Stimulated activated CD4-positive, alpha-beta T cell treated with anti-CD3 and anti-CD28 coated beads, TNF-alpha, amount 100 ng/mL, for 24 hours (primary cell): ENCODE data around the gene NLGN1.
"Not testable (repeated sequence)": the region's sequence is repeated elsewhere in the genome, so short reads cannot be mapped to it uniquely, and the experiment has no call there.

ENCODE experiments used
- DNase-seq, 3 experiments: peaks; one replicate each; pipeline ENCODE4 v3.0.0-alpha.2; 2020; ENCODE audit warnings: low read depth in 3 of 3

Gene NLGN1

DNA sequence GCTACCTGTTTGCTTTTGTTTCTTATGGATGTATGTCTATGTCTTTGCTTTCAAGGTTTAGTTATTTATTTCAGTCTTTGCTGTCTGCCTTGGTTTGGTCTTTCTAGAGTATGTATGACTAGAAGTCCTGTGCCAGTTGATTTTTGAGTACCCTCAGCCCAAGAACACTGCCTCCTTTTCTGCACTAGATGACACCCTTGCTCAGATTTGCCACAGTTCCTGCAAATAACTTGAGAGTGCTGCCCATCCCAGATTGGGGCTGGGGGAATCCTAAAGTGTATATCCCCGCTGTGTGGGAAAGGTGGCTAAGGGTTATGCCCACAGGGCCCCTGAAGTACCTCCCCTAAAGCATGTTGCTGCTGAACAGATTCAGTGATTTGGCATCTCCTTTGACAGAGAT lies 32.0 kb downstream of the NLGN1 start:
- DNase-seq, result no peak

DNA sequence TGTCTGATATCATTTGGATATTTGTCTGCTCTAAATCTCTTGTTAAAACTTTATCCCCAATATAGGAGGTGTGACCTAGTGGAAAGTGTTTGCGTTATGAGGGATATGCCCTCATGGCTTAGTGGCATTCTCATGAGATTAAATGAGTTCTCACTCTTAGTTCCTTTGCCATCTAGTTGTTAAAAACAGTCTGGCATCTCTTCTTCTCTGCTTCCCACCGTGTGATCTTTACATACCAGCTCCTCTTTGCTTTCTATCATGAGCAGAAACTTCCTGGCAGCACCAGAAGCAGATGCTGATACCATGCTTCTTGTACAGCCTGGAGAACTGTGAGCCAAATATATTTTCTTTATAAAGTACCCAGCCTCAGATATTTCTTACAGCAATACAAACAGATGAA lies 33.0 kb downstream of the NLGN1 start:
- DNase-seq, result no peak

DNA sequence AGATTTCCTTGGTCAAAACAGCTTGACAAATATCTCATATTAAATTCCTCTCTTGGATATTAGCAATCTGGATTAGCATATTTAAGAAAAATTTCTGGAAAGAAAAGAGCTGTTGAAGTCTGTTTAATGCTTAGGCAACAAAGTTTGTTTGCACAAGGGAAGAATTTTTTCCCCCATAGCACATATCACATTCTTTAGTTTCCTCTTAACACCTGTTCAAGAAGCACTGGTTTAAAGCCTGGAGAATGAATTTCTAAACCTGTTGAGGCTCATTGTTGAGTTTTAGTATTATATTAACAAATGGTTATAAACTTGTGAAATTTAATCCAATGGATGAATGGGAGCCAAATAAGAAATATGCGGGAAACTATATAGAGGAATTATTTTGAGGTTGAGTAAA lies 41.5 kb downstream of the NLGN1 start:
- DNase-seq, result no peak

DNA sequence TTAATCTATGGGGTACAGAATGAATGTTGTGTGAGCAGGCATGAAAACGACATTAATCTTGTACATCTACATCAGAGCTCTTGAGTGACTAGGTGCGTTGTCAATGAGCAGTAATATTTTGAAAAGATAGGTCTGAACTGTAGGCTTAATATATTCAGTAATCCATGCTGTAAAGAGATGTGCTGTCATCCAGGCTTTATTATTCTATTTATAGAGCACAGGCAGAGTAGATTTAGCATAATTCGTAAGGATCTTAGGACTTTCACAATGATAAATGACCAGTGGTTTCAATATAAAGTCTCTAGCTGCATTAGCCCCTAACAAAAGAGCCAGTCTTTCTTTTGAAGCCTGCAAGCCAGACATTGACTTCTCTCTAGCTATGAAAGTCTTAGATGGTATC lies 43.0 kb downstream of the NLGN1 start:
- no peak for DNase-seq

DNA sequence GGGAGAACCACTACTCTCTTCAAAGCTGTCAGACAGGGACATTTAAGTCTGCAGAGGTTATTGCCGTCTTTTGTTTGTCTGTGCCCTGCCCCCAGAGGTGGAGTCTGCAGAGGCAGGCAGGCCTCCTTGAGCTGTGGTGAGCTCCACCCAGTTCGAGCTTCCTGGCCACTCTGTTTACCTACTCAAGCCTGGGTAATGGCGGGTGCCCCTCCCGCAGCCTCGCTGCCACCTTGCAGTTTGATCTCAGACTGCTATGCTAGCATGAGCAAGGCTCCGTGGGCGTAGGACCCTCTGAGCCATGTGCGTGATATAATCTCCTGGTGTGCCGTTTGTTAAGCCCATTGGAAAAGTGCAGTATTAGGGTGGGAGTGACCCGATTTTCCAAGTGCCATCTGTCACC lies 54.0 kb downstream of the NLGN1 start:
- DNase-seq, result not testable (repeated sequence)

DNA sequence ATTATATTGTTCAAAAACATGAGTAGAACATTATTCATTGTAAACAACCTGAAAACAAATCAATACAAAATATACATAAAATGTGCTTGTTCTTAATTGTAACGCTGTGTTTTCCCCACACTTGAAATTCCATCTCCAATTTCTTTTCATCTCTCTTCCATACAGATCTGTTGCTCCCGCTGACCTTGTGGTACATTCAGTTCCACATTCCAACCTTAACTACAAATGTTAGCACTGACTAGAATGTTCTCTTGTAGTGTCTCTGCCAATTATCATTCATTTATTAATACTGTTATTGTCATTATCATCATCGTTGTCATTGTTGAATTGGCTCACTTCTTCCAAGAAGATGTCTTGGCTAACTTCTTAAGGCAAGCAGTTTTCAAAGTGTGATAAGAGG lies 65.7 kb downstream of the NLGN1 start:
- no peak for DNase-seq

DNA sequence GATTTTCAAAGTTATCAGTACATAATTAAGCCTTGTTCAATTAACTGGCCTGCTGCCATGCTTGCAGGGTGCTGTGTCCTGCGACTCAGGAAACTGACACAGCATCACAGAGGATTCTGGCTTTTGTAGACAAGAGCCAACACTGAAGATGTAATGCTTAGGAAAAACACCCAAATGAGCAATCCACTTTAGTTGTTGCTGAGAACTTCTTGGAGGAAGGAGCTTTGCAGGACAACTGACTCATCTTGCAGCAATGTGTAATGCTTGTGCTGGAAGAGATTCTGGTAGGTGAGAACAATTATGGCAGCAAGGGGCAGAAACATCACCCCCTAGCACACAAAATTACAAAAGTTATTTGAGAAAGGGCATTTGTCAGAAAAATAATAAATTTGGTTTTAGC lies 67.6 kb downstream of the NLGN1 start:
- DNase-seq, result no peak

DNA sequence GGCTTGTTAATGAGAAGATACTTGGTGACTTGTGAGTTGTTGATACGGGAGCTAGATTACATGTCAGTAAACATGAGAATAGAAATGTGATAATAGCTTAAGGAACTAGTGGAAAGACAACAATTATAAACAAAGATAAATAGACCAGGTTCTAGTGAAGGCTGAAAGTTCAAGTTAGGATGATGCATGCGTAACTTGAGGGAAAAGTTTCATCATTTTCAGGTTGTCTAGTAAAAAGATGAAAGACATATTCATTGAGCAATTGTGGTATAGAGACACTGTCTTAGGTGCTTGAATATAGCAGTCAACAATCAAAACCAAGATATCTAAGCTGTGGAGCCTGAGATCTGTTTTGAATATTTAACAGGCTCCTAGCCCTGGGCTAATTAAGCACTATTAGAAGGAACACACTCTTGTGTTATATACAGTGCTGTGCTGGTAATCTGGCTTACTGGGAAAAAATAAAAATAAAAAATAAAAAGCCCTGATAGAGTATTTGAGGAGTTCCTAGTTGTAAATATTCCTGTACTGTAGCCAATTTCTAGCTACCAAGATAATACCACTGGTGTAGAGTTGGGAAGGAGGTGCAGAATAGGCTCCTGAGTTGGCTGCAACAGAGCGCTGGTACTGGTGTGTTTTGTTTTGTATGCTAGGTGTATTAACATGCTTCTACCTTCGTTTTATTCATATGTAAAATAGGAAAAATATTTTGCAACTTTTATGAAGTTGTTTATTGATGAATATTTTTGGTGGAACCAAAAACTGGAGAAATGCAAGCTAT lies 68.5 kb downstream of the NLGN1 start:
- no peak for DNase-seq

DNA sequence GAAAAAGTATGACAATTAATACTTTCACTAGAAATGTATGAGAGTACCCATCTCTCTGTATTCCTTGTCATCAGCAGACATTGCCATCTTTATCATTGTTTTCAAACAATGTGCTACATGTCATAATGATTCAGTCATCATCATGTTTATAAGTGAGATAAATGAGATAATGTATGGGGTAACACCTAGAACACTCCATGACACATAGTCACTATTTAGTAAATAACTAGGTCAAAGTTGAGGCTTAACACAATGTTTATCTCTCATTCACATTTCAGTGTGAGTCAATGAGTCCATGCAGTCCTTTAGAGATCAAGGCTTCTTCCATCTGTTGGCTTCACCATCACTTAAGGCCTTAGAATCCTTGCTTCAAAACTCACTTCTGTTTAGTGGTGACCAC lies 70.0 kb downstream of the NLGN1 start:
- no peak for DNase-seq

DNA sequence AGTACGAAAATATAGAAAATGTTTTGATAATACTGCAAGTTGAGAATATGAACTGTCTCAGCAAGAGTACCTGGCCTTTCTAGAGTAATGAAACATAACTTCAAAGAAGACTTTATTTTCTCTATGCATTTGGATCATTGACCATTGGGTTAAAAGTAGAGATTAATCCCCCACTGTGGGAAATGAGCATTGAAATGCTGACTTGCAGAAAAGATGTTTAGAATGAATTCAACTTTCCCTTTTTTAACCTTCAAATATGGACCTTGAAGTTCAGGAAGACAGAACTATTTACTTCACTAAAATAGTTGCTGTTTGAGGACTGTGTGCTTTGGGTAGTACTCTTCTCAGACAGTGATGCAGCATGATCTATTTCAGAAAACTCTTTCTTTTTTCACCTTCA lies 75.7 kb downstream of the NLGN1 start:
- no peak for DNase-seq

DNA sequence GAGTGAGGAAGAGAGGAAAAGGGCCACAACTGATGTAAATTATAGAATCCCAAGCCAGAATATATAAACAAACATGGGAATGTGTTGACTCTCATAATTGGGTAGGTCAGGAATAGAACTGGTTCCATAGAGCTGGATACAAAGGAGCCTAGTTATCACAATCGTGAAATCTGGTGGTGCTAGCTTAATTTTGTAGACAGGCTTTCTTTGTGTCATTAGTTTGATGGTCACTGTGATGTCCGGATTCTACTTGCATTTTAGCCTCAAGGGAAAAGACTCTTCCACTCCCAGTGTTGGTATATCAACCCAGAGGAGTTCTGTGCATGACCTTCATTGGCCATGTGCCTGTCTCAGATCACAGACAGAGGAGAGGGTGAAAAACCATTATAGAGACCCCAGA lies 81.8 kb downstream of the NLGN1 start:
- DNase-seq, result no peak

DNA sequence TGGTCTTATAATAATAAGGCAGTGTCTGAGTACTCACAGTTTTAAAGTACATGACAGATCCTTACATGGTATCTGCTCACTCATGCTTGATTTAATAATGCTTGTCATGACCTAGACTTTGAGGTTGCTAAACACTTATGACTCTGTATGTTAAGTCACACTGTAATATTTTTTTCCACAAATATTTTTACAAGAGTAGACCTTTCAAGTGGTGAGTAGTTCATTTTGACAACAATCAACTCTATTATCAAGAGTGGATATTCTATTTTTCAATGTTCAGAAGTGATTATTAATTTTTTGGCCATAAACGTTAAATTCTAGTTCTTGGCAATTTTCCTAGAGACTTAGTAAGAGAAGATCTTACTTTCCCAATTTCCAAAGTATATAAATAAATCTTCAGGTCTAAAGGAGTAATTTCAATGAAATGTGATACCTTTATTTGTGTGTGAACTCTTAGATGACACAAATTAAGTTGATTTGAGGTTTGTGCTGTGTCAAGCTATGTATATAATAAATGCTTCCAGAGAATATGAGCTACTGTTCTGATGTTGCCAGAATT lies 104.5 kb downstream of the NLGN1 start:
- no peak for DNase-seq

DNA sequence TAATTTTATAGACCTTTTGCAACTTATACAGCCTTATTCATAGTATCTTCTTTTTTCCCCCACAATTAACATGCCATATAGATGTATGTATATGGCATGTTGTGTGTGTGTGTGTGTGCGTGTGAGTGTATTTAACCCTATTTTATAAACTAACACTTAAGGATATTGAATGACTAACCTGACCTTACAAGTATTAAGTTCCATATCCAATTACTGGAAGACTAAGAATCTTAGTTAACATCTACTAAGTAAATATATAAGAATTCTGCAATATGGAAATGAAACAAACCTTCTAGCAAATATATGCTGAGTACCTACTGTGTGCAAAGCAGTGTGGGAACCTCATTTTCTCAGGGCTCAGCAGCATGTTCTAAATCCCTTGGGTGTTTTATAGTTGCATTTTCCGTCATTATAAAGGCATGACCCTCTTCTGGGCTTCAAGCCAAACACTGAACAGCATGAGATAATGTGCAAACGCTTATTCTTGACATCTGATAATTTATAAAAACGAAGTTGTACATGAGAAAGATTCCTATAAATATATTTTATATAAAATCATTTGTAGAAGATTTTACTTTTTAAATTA lies 105.5 kb downstream of the NLGN1 start:
- DNase-seq, result no peak

DNA sequence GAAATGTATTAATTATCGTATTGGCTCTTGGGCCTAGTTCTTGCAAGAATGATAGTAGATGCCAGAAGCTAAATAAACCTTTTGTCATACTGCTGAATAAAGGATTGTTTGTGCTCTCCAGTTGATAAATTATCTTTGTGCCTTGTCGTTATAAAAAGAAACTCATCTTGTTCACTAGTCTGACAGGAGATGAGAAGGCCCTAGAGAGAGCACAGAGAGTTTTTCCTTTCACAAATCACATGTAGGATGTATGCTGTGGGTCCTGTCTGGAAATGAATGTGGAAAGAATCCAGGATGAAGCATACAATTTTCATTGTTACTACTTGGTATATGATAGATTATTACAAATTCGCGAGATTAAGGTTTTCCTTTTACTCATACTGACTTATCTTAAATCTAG lies 113.0 kb downstream of the NLGN1 start:
- DNase-seq, result no peak

DNA sequence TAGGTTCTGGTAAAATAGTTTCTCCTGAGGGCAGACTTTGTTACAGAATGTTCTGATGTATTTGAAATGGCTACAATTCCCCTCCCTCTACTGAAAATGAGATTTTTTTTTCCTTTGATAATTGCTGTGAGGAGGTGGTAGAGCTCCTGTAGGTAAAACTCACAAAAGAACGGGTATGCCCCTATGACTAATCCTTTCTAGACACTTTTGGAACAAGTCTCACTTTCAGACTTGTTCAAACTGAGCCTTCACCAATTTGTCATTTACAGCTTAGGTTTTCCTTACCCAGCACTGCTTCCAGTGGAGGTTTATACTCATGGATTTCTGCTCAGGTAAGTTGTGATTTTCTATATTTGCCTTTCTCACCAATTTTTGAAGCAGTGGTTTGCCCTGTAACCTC lies 115.6 kb downstream of the NLGN1 start:
- no peak for DNase-seq

DNA sequence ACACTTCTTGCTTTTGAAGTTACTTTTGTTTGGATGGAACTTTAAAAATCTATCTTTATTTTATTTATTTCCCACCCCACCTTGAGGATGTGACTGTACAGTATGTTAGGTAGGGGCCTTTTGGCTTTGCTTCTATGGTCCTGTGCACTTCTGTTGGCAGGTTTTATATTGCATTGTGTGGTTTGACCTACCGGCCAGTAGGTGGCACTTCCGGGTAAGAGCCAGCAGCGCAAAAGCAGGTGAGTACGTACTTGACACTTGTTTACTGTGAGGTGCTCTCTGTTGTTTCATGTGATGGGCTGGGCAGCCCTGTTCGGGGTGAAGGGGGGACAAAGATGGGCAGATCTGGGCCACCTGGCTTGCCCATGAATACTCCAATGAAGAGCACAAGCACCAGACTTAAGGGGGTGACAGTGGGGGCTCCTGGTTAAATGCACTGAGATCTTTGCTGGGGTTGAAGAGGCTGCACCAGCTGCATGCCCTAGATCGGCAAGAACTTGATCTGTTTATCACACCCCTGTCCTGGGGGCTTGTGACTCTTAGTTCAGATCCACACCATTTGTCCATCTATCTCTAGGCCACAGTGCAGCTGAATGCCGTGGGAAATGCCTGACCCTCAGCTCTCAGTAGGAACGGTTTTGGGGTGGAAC lies 131.6 kb downstream of the NLGN1 start:
- no peak for DNase-seq

DNA sequence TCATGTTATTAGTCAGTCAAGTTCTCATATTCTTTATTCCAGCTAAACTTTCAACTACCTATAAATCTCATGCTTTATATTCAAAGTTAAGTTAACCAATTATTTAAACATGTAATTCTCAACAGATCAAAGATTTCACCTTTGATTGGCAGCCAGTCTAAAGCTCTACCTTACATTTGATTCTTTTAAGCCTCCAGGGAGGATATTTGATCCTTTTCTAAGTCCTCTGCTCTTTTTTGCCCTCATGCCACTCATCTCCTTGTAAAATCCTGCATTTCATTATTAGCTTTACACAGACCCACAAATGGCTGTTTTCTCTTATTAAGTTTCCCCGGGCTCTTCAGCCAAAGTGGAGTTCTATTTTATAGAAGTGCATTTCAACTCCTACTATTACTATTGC lies 134.1 kb downstream of the NLGN1 start:
- DNase-seq, result no peak

DNA sequence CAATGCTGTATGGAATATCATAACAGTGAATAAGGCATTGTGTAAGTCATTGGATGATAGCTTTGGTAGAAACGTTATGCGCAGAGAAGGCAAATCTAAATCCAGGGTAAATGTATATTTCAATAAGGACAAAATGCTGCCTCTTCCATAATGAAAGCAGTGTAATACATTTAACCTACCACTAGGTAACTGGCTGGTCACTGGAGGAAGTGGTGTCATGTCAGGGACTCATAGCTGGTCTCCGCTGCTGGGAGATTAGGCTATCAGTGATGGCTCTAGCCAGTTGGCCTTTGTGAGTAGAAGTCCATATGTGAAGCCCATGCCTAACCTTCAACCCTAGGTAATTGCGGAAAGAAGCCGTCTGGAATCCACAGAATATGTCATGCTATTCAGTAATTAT lies 140.9 kb downstream of the NLGN1 start:
- DNase-seq, result no peak

DNA sequence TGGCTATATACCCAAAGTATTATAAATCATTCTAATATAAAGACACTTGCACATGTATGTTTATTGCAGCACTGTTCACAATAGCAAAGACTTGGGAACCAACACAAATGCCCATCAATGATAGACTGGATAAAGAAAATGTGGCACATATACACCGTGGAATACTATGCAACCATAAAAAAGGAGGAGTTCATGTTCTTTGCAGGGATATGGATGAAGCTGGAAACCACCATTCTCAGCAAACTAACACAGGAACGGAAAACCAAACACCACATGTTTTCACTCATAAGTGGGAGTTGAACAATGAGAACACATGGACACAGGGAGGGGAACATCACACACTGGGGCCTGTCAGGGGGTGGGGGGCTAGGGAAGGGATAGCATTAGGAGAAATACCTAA lies 148.0 kb downstream of the NLGN1 start:
- DNase-seq, result not testable (repeated sequence)

DNA sequence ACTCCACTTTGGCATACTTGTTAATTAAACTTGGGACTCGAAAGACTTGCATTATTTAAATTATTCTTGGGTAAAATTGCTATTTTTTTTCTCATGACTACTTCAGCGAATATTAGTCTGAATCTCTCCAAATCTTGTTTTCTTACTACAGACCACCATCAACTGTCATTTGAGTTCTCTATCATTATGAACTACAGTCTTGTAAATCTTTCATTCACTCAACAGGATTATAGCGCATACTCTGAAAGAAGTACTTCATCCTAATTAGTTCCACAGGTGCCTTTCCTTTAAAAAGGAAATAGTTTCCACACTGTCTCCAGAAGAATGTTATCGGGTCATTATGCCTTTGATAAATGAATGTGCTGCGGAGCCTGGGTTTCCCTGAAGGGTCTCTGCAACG lies 149.5 kb downstream of the NLGN1 start:
- DNase-seq, result no peak

DNA sequence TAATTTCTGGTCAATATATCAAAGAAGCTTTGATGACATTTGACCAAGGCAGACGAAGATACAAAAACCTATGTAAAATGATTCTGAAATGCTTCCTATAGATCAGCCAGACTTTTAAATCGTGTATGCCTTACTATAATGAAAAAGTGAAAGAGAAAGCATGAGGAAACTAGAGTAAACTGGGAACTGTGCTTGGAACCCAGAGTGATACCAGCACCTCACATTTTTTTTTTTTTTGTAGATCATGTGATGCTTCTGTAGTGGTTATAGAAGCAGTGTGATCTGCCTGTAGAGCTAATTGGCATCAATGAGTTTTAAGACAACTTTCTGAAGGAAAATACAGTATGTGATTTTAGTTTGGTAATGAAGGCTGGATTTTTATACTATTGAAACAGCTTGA lies 150.7 kb downstream of the NLGN1 start:
- DNase-seq, result no peak

DNA sequence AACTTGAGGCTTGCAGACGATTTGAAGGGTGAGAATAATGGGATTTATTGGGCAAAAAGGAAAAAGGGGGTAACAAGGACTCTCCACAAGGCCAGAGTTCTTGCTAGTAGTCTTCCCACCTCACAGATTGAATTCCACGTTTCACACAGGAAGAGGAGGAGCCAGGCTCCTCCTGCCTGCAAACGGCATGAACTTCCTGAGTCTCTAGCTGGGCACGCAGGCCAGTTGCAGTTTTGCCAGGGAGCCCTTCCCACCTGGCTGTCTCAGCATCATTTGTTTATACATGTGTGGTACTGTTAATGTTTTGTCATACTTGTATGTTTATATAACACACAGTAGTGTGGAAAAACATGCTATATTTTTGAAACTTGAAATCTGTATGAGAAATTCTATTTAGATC lies 155.0 kb downstream of the NLGN1 start:
- no peak for DNase-seq

DNA sequence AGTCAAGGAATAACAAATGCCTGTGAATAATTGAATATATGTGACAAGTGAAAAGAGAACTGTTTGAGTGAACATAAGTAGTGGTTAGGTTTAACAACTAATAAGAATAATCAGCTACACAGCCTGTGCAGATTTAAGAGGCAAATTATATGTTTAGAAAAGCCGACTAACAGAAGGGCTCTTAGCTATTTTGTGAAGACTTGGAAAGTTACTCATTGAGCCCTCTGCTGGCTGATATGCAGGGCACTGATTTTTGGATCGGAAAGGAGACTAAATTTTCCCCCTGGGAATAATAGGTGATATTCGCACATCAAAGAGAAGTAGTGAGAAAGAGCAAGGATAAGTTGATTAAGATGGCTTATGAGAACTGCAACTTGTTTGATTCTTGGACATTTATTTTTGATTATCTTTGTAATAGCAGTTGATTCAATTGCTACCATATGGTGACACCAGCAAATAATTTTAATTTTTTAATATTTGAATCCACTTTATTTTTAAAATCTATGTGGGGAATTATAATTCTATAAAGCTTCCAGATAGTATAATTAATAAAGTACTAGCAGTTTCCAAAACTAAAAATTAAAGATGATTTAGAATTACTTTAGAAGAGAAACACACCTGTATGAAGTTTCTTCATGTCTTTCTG lies 156.2 kb downstream of the NLGN1 start:
- DNase-seq, result no peak
